HG02759 (cell line): ENCODE measurements around the gene PROM1.
A peak's percentile ranks its signal among the peaks of the same experiment; 100 is the strongest.

Source experiments
- ATAC-seq: cut with Tn5 transposase; IDR thresholded peaks from one replicate; pipeline ENCODE4 v1.9.1; 2021; ENCODE audit warnings: mild to moderate bottlenecking, moderate library complexity; ENCODE audit not compliant: unreplicated experiment

PROM1 gene

GRCh38 chr4:16110661-16111290 is 27.0 kb upstream of the PROM1 start:
- ATAC-seq, result no peak

- no peak for ATAC-seq
Measured at GRCh38 chr4:16110199-16110598, 26.4 kb upstream of the PROM1 start.

GRCh38 chr4:16109256-16109655 is 25.4 kb upstream of the PROM1 start:
- no peak for ATAC-seq

GRCh38 chr4:16106956-16107355 is 23.1 kb upstream of the PROM1 start:
- ATAC-seq, result no peak

GRCh38 chr4:16104520-16104919 is 20.7 kb upstream of the PROM1 start:
- no peak for ATAC-seq

- ATAC-seq, result no peak
Measured at GRCh38 chr4:16102356-16102755, 18.5 kb upstream of the PROM1 start.

GRCh38 chr4:16100833-16101232 is 17.0 kb upstream of the PROM1 start:
- no peak for ATAC-seq

- ATAC-seq, result no peak
Measured at GRCh38 chr4:16092682-16093319, 9.0 kb upstream of the PROM1 start.

GRCh38 chr4:16090096-16090705 is 6.4 kb upstream of the PROM1 start:
- no peak for ATAC-seq

- ATAC-seq, result no peak
Measured at GRCh38 chr4:16089156-16089555, 5.3 kb upstream of the PROM1 start.

- ATAC-seq, result no peak
Measured at GRCh38 chr4:16088601-16089000, 4.8 kb upstream of the PROM1 start.

GRCh38 chr4:16085822-16086221 is 2.0 kb upstream of the PROM1 start:
- no peak for ATAC-seq

- ATAC-seq, result no peak
Measured at GRCh38 chr4:16082426-16083240, 1.2 kb downstream of the PROM1 start.

GRCh38 chr4:16082041-16082425 is 1.8 kb downstream of the PROM1 start:
- no peak for ATAC-seq

- peak; percentile 86 for ATAC-seq
Measured at GRCh38 chr4:16079046-16079445, 4.8 kb downstream of the PROM1 start.

- no peak for ATAC-seq
Measured at GRCh38 chr4:16078195-16078760, 5.5 kb downstream of the PROM1 start.

- no peak for ATAC-seq
Measured at GRCh38 chr4:16077786-16078185, 6.0 kb downstream of the PROM1 start.

- ATAC-seq, result no peak
Measured at GRCh38 chr4:16075975-16076757, 7.7 kb downstream of the PROM1 start.

- no peak for ATAC-seq
Measured at GRCh38 chr4:16075061-16075460, 8.8 kb downstream of the PROM1 start.

- no peak for ATAC-seq
Measured at GRCh38 chr4:16072168-16072567, 11.7 kb downstream of the PROM1 start.

GRCh38 chr4:16070203-16070602 is 13.6 kb downstream of the PROM1 start:
- no peak for ATAC-seq
